ENCODE measurements around the gene PTPN4. TPM values are rescaled to one million over a fixed set of nuclear protein-coding genes. Genes with fewer than 3 reads are reported as not detected.

The PTPN4 gene
- total RNA-seq, 1 experiment from 2014 or later = 46.8 TPM

DNA sequence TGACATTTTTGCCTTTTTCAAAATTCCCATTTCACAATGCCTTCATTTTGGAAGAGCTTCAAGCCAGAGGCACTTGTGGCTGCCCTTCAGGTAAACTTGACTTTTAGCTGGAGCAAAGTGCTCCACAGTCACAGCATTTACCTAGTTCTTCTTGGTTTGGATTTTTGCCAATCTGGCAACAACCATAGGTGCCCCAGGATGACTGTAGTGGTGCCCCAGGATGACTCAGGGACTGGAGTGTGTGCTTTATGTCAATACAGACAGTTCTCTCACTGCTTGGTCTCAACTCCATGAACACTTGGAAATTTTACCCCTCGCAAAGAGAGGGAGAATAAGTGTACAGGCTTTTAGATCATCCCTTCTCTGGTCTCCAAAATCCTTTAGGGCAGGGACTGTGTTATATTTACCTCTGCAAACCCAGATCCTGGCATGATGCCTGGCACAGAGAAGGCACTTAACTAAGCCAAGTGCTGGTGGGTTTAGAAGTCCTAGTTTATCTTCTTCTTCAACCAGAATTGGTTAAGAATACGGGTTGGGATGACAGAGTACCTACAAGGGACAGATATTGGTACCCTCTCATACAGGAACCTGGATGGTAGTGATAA, 15.3 kb upstream of the PTPN4 start:
- Histone ChIP-seq H3K4me3 (ENCODE audit: low read depth, low read length) (no peak overlapping the region), H3K36me3 (ENCODE audit: control insufficient read depth, insufficient read depth, low read length) (no peaks in the 10 kb centered on the region), H3K4me1 (no peaks in the 10 kb centered on the region), H3K9me3 (no peaks in the 10 kb centered on the region), H3K27me3 (replicated peaks; ENCODE audit: control insufficient read depth, insufficient read depth, low read length) (no peaks in the 10 kb centered on the region)
- no TSS peak for BruUV-seq (replicated peaks)
- ChIA-PET CTCF (no interaction called here), POLR2A (no interaction called here)
- TF ChIP-seq, protein P1, sequence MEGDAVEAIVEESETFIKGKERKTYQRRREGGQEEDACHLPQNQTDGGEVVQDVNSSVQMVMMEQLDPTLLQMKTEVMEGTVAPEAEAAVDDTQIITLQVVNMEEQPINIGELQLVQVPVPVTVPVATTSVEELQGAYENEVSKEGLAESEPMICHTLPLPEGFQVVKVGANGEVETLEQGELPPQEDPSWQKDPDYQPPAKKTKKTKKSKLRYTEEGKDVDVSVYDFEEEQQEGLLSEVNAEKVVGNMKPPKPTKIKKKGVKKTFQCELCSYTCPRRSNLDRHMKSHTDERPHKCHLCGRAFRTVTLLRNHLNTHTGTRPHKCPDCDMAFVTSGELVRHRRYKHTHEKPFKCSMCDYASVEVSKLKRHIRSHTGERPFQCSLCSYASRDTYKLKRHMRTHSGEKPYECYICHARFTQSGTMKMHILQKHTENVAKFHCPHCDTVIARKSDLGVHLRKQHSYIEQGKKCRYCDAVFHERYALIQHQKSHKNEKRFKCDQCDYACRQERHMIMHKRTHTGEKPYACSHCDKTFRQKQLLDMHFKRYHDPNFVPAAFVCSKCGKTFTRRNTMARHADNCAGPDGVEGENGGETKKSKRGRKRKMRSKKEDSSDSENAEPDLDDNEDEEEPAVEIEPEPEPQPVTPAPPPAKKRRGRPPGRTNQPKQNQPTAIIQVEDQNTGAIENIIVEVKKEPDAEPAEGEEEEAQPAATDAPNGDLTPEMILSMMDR (IDR thresholded peaks at IDR 0.05; ENCODE audit: insufficient read depth in 1 of 2, low read depth in 1 of 2, low read length in 1 of 2, severe bottlenecking in 1 of 2, unreplicated experiment in 1 of 2) = no peak
- Mint-ChIP-seq H3K9me3 (ENCODE audit: unreplicated experiment) (no peaks in the 10 kb centered on the region), H3K4me3 (ENCODE audit: unreplicated experiment) (no peak overlapping the region), H3K4me1 (ENCODE audit: low read depth, unreplicated experiment) (no peaks in the 10 kb centered on the region), H3K27ac (ENCODE audit: unreplicated experiment) (no peak overlapping the region), H3K36me3 (ENCODE audit: insufficient read depth, unreplicated experiment) (no peaks in the 10 kb centered on the region), H3K27me3 (ENCODE audit: insufficient read depth, unreplicated experiment) (peaks cover 25% of the 10 kb centered on the region)
- intact Hi-C loops (cut with micrococcal nuclease; ENCODE audit: unreplicated experiment) = no loop called here
- no peak for DNase-seq

DNA sequence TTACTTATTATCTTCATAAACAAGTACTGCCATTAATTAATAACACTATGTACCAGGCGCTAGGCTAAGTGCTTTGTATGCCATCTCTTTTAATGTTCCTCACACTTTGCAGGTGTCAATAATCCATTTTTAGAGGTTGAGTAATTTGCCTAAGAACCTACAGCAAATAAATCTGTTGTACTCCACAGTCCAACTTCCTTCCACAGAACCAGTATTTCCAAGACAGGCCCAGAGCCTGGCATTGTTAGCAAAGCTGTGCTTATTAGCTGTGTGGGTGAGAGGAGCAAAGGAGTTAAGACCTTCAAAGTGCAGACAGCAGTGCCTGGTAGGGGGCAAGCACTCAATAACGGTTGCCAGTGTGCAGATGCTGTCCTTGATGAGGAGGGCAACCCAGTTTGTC, 14.2 kb upstream of the PTPN4 start:
- no peak for DNase-seq
- Mint-ChIP-seq H3K4me3 (ENCODE audit: unreplicated experiment) (no peak overlapping the region), H3K27ac (ENCODE audit: unreplicated experiment) (no peak overlapping the region), H3K36me3 (ENCODE audit: insufficient read depth, unreplicated experiment) (no peaks in the 10 kb centered on the region), H3K27me3 (ENCODE audit: insufficient read depth, unreplicated experiment) (peaks cover 28% of the 10 kb centered on the region), H3K4me1 (ENCODE audit: low read depth, unreplicated experiment) (no peaks in the 10 kb centered on the region), H3K9me3 (ENCODE audit: unreplicated experiment) (no peaks in the 10 kb centered on the region)
- ChIA-PET CTCF (no interaction called here), POLR2A (no interaction called here)
- Histone ChIP-seq H3K9me3 (no peaks in the 10 kb centered on the region), H3K36me3 (ENCODE audit: control insufficient read depth, insufficient read depth, low read length) (no peaks in the 10 kb centered on the region), H3K4me1 (no peaks in the 10 kb centered on the region), H3K4me3 (ENCODE audit: low read depth, low read length) (no peak overlapping the region), H3K27me3 (replicated peaks; ENCODE audit: control insufficient read depth, insufficient read depth, low read length) (no peaks in the 10 kb centered on the region)
- BruUV-seq (replicated peaks) = no TSS peak
- TF ChIP-seq, protein P1 (IDR thresholded peaks at IDR 0.05; ENCODE audit: insufficient read depth in 1 of 2, low read depth in 1 of 2, low read length in 1 of 2, severe bottlenecking in 1 of 2, unreplicated experiment in 1 of 2) = no peak
- intact Hi-C loops (cut with micrococcal nuclease; ENCODE audit: unreplicated experiment) = no loop called here

DNA sequence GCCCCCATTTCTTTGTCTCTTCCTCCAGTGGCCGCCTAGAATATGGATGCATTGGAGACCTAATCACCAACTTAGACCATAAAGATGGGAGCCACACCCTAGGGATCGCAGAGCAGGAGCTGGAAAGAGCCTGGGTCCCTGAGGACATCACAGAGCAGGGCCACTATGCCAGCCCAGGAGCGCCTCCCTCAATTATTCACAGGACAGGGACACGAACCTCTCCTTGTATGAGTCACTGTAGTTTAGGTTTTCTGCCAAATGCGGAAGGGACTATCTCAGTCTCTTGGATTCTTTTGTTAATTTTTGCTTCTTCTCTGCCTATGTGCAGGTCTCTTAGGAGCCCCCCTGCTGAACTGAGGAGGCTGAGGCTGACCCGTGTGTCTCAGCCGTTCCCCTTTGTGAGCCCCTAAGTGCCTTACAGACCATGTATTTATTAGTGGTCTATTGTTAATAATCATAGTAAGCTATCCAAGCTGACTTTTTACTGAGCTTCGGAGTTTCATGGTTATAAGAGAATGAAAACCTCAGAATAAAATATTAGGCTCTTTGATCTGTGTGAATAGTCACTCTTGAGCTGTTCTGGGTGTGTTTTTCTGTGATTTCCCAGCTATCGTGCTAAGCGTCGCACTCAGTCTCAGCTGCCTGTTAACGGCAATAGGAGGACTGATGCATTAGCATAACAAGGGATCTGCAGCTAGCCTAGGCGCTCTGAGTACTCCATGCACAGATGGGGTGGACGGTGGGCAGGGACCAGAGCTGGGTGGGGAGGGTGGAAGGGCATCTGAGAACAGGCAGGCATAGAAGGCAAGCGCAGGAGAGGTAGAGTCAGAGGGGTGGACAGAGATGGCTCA, 12.7 kb upstream of the PTPN4 start:
- no peaks in the 10 kb centered on the region for H3K4me1 Mint-ChIP-seq (ENCODE audit: low read depth, unreplicated experiment)
- ChIA-PET CTCF (no interaction called here), POLR2A (no interaction called here)
- intact Hi-C loops (cut with micrococcal nuclease; ENCODE audit: unreplicated experiment) = no loop called here
- no peaks in the 10 kb centered on the region for H3K9me3 ChIP-seq
- no peaks in the 10 kb centered on the region for H3K4me1 ChIP-seq
- H3K36me3 ChIP-seq (ENCODE audit: control insufficient read depth, insufficient read depth, low read length) = no peaks in the 10 kb centered on the region
- H3K4me3 Mint-ChIP-seq (ENCODE audit: unreplicated experiment) = no peak overlapping the region
- H3K27ac Mint-ChIP-seq (ENCODE audit: unreplicated experiment) = no peak overlapping the region
- no peaks in the 10 kb centered on the region for H3K27me3 ChIP-seq (replicated peaks; ENCODE audit: control insufficient read depth, insufficient read depth, low read length)
- no TSS peak for BruUV-seq (replicated peaks)
- TF ChIP-seq, protein P1 (IDR thresholded peaks at IDR 0.05; ENCODE audit: insufficient read depth in 1 of 2, low read depth in 1 of 2, low read length in 1 of 2, severe bottlenecking in 1 of 2, unreplicated experiment in 1 of 2) = no peak
- no peaks in the 10 kb centered on the region for H3K36me3 Mint-ChIP-seq (ENCODE audit: insufficient read depth, unreplicated experiment)
- peaks cover 24% of the 10 kb centered on the region for H3K27me3 Mint-ChIP-seq (ENCODE audit: insufficient read depth, unreplicated experiment)
- no peaks in the 10 kb centered on the region for H3K9me3 Mint-ChIP-seq (ENCODE audit: unreplicated experiment)
- DNase-seq = no peak
- H3K4me3 ChIP-seq (ENCODE audit: low read depth, low read length) = no peak overlapping the region

Measured in Caco-2 (cell line).